Stimulated activated effector memory CD8-positive, alpha-beta T cell treated with anti-CD3 and anti-CD28 coated beads, Interleukin-12 subunit alpha, Interleukin-12 subunit beta, amount 100 ng/mL, for 72 hours (primary cell): Measurements from ENCODE around the gene ARMC7.
"Not testable (repeated sequence)": the region's sequence is repeated elsewhere in the genome, so short reads cannot be mapped to it uniquely, and the experiment has no call there.

Source experiments
- ATAC-seq: fragments of 150-1000 bp; cut with Tn5 transposase; 2 replicates; pipeline ENCODE4 v1.10.0; 2021
- DNase-seq, 2 donors: peaks; one replicate each; pipeline ENCODE4 v3.0.0; 2021 to 2022; ENCODE audit warnings: low spot score in 2 of 2
- H3K27ac Mint-ChIP-seq: one replicate; pipeline ENCODE4 v1.8.0; 2022; ENCODE audit warnings: mild to moderate bottlenecking, mixed read lengths
- H3K36me3 Mint-ChIP-seq: one replicate; pipeline ENCODE4 v1.8.0; 2022; ENCODE audit warnings: mild to moderate bottlenecking, mixed read lengths
- H3K4me1 Mint-ChIP-seq: one replicate; pipeline ENCODE4 v1.8.0; 2022; ENCODE audit warnings: mixed read lengths
- H3K4me3 Mint-ChIP-seq: one replicate; pipeline ENCODE4 v1.8.0; 2022; ENCODE audit warnings: mild to moderate bottlenecking, mixed read lengths
- H3K9me3 Mint-ChIP-seq: one replicate; pipeline ENCODE4 v1.8.0; 2022; ENCODE audit warnings: mixed read lengths

The ARMC7 gene

GRCh38 chr17:75163074-75163473 lies 53.3 kb downstream of the ARMC7 start:
- no peak overlapping the region for H3K27ac Mint-ChIP-seq

GRCh38 chr17:75164606-75165005 lies 54.8 kb downstream of the ARMC7 start:
- not testable (repeated sequence) for H3K4me3 Mint-ChIP-seq, H3K9me3 Mint-ChIP-seq, H3K4me1 Mint-ChIP-seq, ATAC-seq, DNase-seq, H3K27ac Mint-ChIP-seq
- peaks cover 71% of the 10 kb centered on the region for H3K36me3 Mint-ChIP-seq

More at GRCh38 chr17:75163074-75163473, 53.3 kb downstream of the ARMC7 start:
- no peak for DNase-seq
- peaks cover 59% of the 10 kb centered on the region for H3K36me3 Mint-ChIP-seq
- no peaks in the 10 kb centered on the region for H3K9me3 Mint-ChIP-seq
- no peak overlapping the region for H3K4me3 Mint-ChIP-seq
- ATAC-seq, result no peak
- H3K4me1 Mint-ChIP-seq, result no peaks in the 10 kb centered on the region

GRCh38 chr17:75168998-75169397 lies 59.2 kb downstream of the ARMC7 start:
- Mint-ChIP-seq H3K4me3 (no peak overlapping the region), H3K36me3 (peaks cover 100% of the 10 kb centered on the region), H3K4me1 (peaks cover 6% of the 10 kb centered on the region), H3K27ac (no peak overlapping the region), H3K9me3 (no peaks in the 10 kb centered on the region)
- no peak for DNase-seq
- ATAC-seq, result no peak

GRCh38 chr17:75173526-75173925 lies 63.8 kb downstream of the ARMC7 start:
- Mint-ChIP-seq H3K36me3 (peaks cover 100% of the 10 kb centered on the region), H3K4me3 (no peak overlapping the region)
- ATAC-seq, result no peak

GRCh38 chr17:75174996-75175395 lies 65.2 kb downstream of the ARMC7 start:
- peaks cover 14% of the 10 kb centered on the region for H3K4me1 Mint-ChIP-seq
- no peak for ATAC-seq

More at GRCh38 chr17:75173526-75173925, 63.8 kb downstream of the ARMC7 start:
- no peak for DNase-seq
- Mint-ChIP-seq H3K9me3 (no peaks in the 10 kb centered on the region), H3K27ac (no peak overlapping the region), H3K4me1 (peaks cover 12% of the 10 kb centered on the region)

GRCh38 chr17:75176625-75177024 lies 66.9 kb downstream of the ARMC7 start:
- H3K27ac Mint-ChIP-seq, result no peak overlapping the region
- H3K4me1 Mint-ChIP-seq, result peaks cover 25% of the 10 kb centered on the region
- no peaks in the 10 kb centered on the region for H3K9me3 Mint-ChIP-seq
- H3K4me3 Mint-ChIP-seq, result no peak overlapping the region
- H3K36me3 Mint-ChIP-seq, result peaks cover 100% of the 10 kb centered on the region
- ATAC-seq, result no peak
- no peak for DNase-seq

More at GRCh38 chr17:75174996-75175395, 65.2 kb downstream of the ARMC7 start:
- Mint-ChIP-seq H3K9me3 (no peaks in the 10 kb centered on the region), H3K4me3 (no peak overlapping the region), H3K27ac (no peak overlapping the region), H3K36me3 (peaks cover 100% of the 10 kb centered on the region)
- no peak for DNase-seq

GRCh38 chr17:75178453-75178852 lies 68.7 kb downstream of the ARMC7 start:
- DNase-seq (no peak), ATAC-seq (no peak)
- H3K36me3 Mint-ChIP-seq, result peaks cover 90% of the 10 kb centered on the region
- peaks cover 32% of the 10 kb centered on the region for H3K4me1 Mint-ChIP-seq
- H3K9me3 Mint-ChIP-seq, result no peaks in the 10 kb centered on the region
- no peak overlapping the region for H3K4me3 Mint-ChIP-seq
- no peak overlapping the region for H3K27ac Mint-ChIP-seq
